RPMI7951 (cell line): ENCODE measurements around the gene CDCA3. TPM values are rescaled to one million over a fixed set of nuclear protein-coding genes. Genes with fewer than 3 reads are reported as not detected.

Experiments
- DNase-seq: peaks from one replicate; pipeline ENCODE4 v3.0.0-alpha.2; 2012; ENCODE audit warnings: low read depth
- total RNA-seq: library from RNA; depleted of rRNA; stranded (reverse); fragments of >200 nt; shearing (Covaris generic); gene quantifications from 2 replicates; pipeline ENCODE4 v1.2.3, GENCODE V29; 2014

CDCA3 gene
- total RNA-seq, 1 experiment from 2014 or later = 198 TPM

GRCh38 chr12:6852651-6853354 is 1.7 kb upstream of the CDCA3 start:
- DNase-seq = peak; percentile 67

DNA sequence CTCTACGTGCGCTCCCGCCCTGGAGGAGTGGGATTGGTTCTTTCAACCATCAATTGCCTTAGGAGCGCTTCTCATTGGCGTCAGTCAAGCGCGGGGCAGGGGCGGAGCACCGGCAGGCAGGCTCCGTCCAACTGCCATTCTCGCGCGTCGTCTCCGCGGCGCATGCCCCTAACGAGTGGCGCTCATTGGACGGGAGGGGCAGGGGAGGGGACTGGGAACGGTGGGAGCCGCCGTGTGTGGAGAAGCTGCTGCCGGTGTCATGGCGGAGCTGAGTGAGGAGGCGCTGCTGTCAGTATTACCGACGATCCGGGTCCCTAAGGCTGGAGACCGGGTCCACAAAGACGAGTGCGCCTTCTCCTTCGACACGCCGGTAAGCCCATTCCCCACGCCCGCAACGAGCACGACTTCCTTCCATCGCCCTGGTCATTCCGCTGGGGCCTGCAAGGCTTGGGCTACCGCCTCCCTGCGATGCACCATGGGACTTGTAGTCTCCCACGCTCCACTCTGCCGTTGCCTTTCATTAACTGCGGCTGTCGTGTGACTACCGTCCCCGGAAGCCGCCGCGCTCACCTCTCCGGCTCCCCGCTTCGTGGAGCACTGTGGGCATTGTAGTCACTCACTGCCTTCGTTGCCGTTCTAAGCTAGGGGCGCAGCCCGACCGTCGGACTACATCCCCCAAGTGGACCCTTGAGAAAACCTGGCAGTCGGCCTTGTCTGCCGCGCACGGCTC is 1.0 kb upstream of the CDCA3 start, which contains the start of gene USP5:
Gene USP5, plus strand, starts transcription at position 230 of the 730 bp plus-strand sequence. Its CDS starts 30 bp downstream, at position 260.
- DNase-seq = peak; percentile 99

GRCh38 chr12:6850796-6851152 is 312 bp downstream of the CDCA3 start:
- no peak for DNase-seq

- DNase-seq = no peak
Measured at GRCh38 chr12:6849976-6850560, 1.0 kb downstream of the CDCA3 start.

GRCh38 chr12:6849427-6849826 is 1.7 kb downstream of the CDCA3 start:
- no peak for DNase-seq

- DNase-seq = no peak
Measured at GRCh38 chr12:6847676-6848075, 3.4 kb downstream of the CDCA3 start.

DNA sequence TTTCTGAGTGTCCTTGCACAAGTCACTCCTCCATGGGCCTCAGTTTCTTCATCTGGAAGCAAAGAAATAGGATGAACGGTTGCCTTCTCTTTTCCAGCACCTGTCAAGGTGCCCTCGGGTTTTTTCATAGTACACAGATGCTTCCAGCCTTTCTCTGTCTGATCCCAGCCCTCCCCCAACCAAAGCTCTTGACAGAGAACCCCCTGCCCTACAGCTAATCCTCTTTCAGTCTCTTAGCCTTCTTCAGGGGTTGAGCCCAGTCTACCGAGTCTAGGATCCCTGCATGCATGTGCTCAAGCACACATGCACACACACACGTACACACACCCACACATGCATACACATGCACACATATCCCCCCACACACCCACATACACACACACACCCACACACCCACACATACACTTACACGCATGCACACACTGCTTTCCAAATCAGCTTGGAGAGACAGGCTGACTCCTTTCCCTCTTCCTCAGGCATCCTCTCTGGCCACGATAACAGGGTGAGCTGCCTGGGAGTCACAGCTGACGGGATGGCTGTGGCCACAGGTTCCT is 4.7 kb downstream of the CDCA3 start:
- no peak for DNase-seq

DNA sequence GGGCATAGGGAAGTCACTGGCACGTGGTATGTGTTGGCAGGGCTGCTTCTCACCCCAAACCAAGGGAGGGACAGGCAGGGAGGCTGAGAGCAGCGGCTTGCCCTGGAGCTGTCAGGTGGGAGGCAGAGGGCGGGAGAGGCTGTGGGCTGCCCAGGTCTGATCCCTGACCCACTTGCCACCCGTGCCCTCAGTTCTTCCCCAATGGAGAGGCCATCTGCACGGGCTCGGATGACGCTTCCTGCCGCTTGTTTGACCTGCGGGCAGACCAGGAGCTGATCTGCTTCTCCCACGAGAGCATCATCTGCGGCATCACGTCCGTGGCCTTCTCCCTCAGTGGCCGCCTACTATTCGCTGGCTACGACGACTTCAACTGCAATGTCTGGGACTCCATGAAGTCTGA is 5.7 kb downstream of the CDCA3 start:
- DNase-seq = no peak

- no peak for DNase-seq
Measured at GRCh38 chr12:6843118-6843902, 7.8 kb downstream of the CDCA3 start.

DNA sequence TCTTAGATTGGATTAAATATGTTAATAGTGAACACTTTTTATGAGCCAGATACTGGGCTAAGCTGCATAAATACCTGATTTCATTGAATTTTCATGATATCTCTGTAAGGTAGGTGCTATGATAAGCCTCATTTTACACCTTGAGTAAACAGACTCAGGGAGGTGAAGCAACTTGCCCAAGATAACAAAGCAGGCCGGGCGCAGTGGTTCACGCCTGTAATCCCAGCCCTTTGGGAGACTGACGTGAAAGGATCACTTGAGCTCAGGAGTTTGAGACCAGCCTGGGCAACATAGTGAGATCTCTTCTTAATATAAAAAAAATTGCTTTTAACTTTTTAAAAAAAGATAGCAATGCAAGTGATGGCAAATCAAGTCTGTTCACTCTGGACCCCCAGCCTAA is 9.0 kb downstream of the CDCA3 start:
- DNase-seq = no peak

- no peak for DNase-seq
Measured at GRCh38 chr12:6840761-6841515, 10.1 kb downstream of the CDCA3 start, which contains the start of gene GNB3. Gene GNB3 (plus strand): TSS chr12:6840925. CDS start chr12:6841288, 363 bp downstream.

DNA sequence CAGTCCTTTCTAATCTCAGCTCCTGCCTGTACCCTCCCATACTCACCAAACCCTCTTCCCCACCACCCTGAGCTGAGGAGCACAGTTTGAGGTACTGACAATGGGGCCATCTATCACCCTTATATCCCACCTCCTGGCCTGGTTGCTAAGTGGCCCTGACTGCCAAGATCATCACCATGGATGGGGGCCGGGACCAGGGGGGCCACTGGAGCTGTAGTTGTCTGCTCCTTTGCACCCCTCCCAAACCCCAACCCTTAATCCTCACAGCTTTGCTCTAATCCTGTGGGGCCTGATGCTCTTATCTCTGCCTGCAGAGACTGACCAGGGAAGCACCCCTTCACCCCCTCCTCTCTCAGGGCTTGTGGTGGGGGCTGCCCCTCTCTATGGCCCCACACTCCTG is 10.8 kb downstream of the CDCA3 start:
- DNase-seq = no peak

GRCh38 chr12:6839482-6840201 is 11.4 kb downstream of the CDCA3 start:
- DNase-seq = no peak

- DNase-seq = no peak
Measured at GRCh38 chr12:6838854-6839253, 12.2 kb downstream of the CDCA3 start.

DNA sequence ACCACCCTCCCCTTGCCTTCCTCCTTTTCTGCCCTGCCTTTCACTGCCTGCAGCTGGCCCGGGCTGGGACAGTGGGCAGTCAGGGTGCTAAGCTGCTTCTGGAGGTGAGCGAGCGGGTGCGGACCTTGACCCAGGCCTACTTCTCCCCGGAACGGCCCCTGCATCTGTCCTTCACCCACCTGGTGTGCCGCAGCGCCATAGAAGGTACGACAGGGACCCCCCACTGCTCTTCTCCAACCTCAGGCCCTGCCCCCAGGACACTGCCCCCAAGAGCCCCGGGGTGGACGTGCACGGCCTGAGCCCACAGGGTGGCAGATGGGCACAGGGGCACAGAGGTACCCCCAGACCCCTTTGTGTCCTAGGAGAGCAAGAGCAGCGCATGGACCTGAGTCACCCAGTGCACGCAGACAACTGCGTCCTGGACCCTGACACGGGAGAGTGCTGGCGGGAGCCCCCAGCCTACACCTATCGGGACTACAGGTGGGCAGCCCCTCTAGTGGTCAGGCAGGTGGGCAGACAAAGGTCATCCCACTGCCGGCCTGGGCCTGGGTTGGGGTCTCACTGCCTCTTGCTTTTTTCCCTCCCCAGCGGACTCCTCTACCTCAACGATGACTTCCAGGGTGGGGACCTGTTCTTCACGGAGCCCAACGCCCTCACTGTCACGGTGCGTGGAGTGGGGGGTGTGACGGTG is 13.6 kb downstream of the CDCA3 start:
- DNase-seq = no peak

- no peak for DNase-seq
Measured at GRCh38 chr12:6836851-6837250, 14.2 kb downstream of the CDCA3 start.

- DNase-seq = no peak
Measured at GRCh38 chr12:6834873-6835272, 16.2 kb downstream of the CDCA3 start.

DNA sequence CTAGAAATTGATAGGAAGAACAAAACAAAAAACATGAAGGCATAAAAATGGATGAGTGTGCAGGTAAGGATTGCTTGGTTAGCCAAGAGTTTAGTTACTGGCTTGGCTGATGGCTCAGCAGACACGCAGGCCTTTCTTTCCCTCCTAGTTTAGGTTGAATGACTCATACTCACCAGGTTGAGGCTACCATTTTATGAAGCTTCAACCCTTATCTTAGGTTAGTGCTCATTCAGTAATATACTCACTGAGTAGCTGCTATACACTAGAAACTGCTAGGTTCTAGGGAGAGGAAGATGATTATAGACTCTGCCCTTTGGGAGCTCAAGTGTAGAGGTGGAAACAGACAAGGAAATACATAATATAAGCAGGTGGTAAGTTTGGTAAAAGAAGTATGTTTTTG is 16.8 kb downstream of the CDCA3 start:
- DNase-seq = no peak

- DNase-seq = no peak
Measured at GRCh38 chr12:6833189-6833890, 17.7 kb downstream of the CDCA3 start.
